Ovary (tissue), 9 donors: ENCODE results near the gene B3GNT5. TPM values are rescaled to one million over a fixed set of nuclear protein-coding genes. Genes with fewer than 3 reads are reported as not detected.

Experiments
- DNase-seq, 5 donors: peaks; one replicate each; pipeline ENCODE4 v3.0.0-alpha.2; 2019 to 2020
- H3K27ac ChIP-seq, 2 donors: fragments of 200-600 bp; one replicate each; pipeline versions ENCODE4 v1.5.1 to v1.8.0; 2019 to 2022
- H3K27me3 ChIP-seq: fragments of 200-600 bp; one replicate; pipeline ENCODE4 v1.8.0; 2022
- H3K36me3 ChIP-seq: fragments of 200-600 bp; sonication (generic); one replicate; pipeline ENCODE4 v1.5.1; 2019
- H3K4me1 ChIP-seq: one replicate; pipeline ENCODE4 v1.8.1; 2013; ENCODE audit warnings: mild to moderate bottlenecking, moderate library complexity; ENCODE audit not compliant: insufficient read depth
- H3K4me3 ChIP-seq: fragments of 200-600 bp; sonication (generic); one replicate; pipeline ENCODE4 v1.5.1; 2017
- H3K9me3 ChIP-seq, 2 donors: fragments of 200-600 bp in 1 of 2; sonication (generic) in 1 of 2; one replicate each; pipeline versions ENCODE4 v1.5.1 to v1.8.1; 2013 to 2019; ENCODE audit warnings: mild to moderate bottlenecking in 1 of 2, moderate library complexity in 1 of 2
- EP300 ChIP-seq: sonication (generic); formaldehyde crosslinking; IDR thresholded peaks from one replicate; pipeline ENCODE4 v1.6.1; 2017; ENCODE audit warnings: antibody characterized with exemption
- POLR2A ChIP-seq: fragments of 450-650 bp; IDR thresholded peaks from one replicate; pipeline ENCODE4 v1.6.1; 2017; ENCODE audit warnings: antibody characterized with exemption, mild to moderate bottlenecking, moderate library complexity
- WGBS, 3 donors: extraction: QIAGEN DNeasy Blood & Tissue Kit in 1 of 3; methylation state at CpG; one replicate each; pipeline versions ENCODE4 v1.1.5 to v1.1.7; 2013 to 2017; 5-methylcytosine and 5-hydroxymethylcytosine counted together
- intact Hi-C, 4 donors: fragments of 100-400 bp; cut with DNase I; formaldehyde crosslinking; loops; one replicate each; pipeline versions ENCODE4 v1.11.0 to v1.15.1; 2022 to 2023
- polyA plus RNA-seq, 2 donors: library from polyadenylated mRNA; stranded (reverse); fragments of 200-250 nt in 1 of 2; fragments of 350-450 nt in 1 of 2; fragmentation: Illumina TruSeq in 1 of 2; extraction: RNeasy Lipid Tissue Mini Kit (QIAGEN cat#74804) in 1 of 2; gene quantifications; one replicate each; pipeline ENCODE4 v1.2.3, GENCODE V29; 2013 to 2014
- total RNA-seq, 7 donors: library from RNA; depleted of rRNA in 2 of 7; stranded (reverse); fragments of >200 nt in 2 of 7; fragmentation: NEBNext Ultra II Directional in 3 of 7; extraction: Animal tissue kit (Norgen Biotek cat#: 25700) in 3 of 7; gene quantifications; one replicate each; pipeline versions ENCODE4 v1.1.0 to v1.2.4, GENCODE V29; 2016 to 2023
- TF ChIP-seq, protein P1 (sequence below), 3 donors: fragments of 450-650 bp in 2 of 3; fragments of 200-600 bp in 1 of 3; IDR thresholded peaks; one replicate each; pipeline versions ENCODE4 v1.5.1 to v1.8.0; 2016 to 2022; ENCODE audit warnings: antibody characterized with exemption in 3 of 3, mild to moderate bottlenecking in 1 of 3
- donor health status: DM: no; HTN: no; CAD: no; lungs with moderate emphysema.
- donor health status: DM: no; HTN: no; CAD: no.
- donor health status: Bipolar disorder and iron deficiency.
- donor health status: DM: yes; HTN: yes; CAD: no.
- donor health status: DM: no; HTN: no; CAD: no.
- donor health status: DM: yes; HTN: yes; CAD: no.

B3GNT5 gene
- total and polyA plus RNA-seq, 9 donors: 4.1 to 12.9 (median 6.8) TPM

DNA sequence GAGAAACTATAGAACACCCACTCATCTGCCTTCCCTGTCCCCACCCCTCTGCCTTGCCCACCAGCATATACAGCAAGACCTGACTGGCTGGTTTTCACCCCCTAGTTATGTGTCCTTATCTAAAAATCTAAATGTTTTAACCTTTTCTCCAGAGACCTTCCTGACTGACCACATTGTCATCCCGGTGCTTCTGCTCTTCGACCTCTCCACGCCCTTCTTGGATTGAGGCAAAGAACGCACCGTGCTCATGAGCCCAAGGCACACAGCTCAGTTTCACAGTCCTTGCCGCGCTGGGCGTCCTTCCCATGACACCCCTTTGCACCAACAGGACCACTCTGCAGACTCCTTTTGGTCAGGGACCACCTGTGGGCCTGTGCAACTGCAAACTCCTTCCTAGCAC lies 62.7 kb downstream of the B3GNT5 start:
- no peak for DNase-seq
- Histone ChIP-seq H3K36me3 (no peaks in the 10 kb centered on the region), H3K4me1 (no peaks in the 10 kb centered on the region), H3K27ac (no peak overlapping the region), H3K4me3 (no peak overlapping the region), H3K27me3 (no peaks in the 10 kb centered on the region), H3K9me3 (no peaks in the 10 kb centered on the region)
- TF ChIP-seq EP300 (no peak), POLR2A (no peak)
- TF ChIP-seq, protein P1, sequence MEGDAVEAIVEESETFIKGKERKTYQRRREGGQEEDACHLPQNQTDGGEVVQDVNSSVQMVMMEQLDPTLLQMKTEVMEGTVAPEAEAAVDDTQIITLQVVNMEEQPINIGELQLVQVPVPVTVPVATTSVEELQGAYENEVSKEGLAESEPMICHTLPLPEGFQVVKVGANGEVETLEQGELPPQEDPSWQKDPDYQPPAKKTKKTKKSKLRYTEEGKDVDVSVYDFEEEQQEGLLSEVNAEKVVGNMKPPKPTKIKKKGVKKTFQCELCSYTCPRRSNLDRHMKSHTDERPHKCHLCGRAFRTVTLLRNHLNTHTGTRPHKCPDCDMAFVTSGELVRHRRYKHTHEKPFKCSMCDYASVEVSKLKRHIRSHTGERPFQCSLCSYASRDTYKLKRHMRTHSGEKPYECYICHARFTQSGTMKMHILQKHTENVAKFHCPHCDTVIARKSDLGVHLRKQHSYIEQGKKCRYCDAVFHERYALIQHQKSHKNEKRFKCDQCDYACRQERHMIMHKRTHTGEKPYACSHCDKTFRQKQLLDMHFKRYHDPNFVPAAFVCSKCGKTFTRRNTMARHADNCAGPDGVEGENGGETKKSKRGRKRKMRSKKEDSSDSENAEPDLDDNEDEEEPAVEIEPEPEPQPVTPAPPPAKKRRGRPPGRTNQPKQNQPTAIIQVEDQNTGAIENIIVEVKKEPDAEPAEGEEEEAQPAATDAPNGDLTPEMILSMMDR (IDR thresholded peaks at IDR 0.05): no peak
- 94 to 97% (median 95%) methylated on average over 8 of the region's 8 CpGs for WGBS, 3 donors
- intact Hi-C loops: no loop called here

DNA sequence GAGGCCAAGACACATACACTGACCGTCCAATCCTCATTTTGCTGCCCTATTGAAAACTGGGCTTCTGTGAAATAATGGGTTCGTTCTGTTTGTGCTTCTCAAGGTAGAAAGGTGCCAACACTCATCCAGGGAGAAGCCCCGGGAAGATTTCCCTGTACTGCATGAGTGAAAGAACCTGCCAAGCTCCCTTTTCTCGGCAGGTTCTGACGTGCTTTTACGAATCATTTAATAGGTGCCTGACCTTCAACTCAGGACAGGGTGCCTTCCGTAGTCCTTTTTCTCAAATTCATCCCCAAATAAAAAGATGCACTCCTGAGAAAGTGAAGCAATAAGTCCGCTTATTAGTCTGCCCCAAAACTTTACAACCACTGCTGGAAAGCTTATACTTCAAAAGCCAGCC lies 64.2 kb downstream of the B3GNT5 start:
- no peak overlapping the region for H3K4me3 ChIP-seq
- 89 to 92% (median 91%) methylated on average over 8 of the region's 8 CpGs for WGBS, 3 donors
- H3K9me3 ChIP-seq: no peaks in the 10 kb centered on the region
- intact Hi-C loops: no loop called here
- no peak overlapping the region for H3K27ac ChIP-seq
- no peaks in the 10 kb centered on the region for H3K36me3 ChIP-seq
- no peaks in the 10 kb centered on the region for H3K27me3 ChIP-seq
- no peaks in the 10 kb centered on the region for H3K4me1 ChIP-seq
- DNase-seq: no peak
- TF ChIP-seq EP300 (no peak), POLR2A (no peak)
- TF ChIP-seq, protein P1 (IDR thresholded peaks at IDR 0.05): no peak

DNA sequence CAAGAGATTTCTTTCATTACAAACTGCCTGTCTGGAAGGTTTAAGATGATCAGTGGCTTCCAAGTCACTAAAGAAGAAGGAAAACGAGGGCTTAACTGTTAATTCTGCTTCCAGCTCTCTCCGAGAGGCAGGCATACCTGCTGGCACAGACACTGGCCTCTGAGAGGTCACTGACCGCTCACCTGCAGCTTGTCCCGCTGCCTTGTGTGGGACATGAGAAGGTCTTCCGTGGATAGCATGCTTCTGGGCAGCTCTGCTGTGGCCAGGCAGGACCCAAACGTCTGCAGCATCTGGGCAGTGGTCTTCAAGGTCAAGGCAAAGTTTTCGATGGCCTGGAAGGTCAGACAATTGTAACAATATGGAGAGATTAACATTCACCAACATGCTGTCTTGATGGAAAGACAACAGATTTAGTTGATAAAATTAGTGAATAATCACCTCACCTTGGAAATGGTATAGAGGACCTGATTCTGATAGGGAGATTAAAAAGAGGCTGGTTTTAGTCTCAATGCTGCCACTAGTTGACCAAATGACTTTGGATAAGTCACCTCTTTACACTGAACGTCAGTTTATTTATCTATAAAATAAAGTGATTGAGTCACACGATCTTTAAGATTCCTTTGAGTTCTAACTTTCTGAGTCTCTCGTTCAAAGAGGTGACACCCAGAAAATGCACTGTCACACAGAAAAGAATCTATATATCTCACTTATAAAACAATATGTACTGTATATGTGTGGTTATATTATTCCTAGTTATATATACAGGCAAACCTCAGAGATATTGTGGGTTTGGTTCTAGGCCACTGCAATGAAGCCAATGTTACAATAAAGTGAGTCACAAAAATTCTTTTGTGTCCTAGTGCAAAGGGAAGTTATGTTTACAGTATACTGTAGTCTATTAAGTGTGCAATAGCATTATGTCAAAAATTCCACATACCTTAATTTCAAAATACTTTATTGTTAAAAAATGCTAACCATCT lies 65.1 kb downstream of the B3GNT5 start:
- H3K27me3 ChIP-seq: no peaks in the 10 kb centered on the region
- no peaks in the 10 kb centered on the region for H3K4me1 ChIP-seq
- TF ChIP-seq EP300 (no peak), POLR2A (no peak)
- TF ChIP-seq, protein P1 (IDR thresholded peaks at IDR 0.05): no peak
- H3K4me3 ChIP-seq: no peak overlapping the region
- 81 to 88% (median 84%) methylated on average over 10 of the region's 10 CpGs for WGBS, 3 donors
- H3K27ac ChIP-seq: no peak overlapping the region
- no peak for DNase-seq
- no peaks in the 10 kb centered on the region for H3K9me3 ChIP-seq
- intact Hi-C loops: no loop called here
- no peaks in the 10 kb centered on the region for H3K36me3 ChIP-seq

DNA sequence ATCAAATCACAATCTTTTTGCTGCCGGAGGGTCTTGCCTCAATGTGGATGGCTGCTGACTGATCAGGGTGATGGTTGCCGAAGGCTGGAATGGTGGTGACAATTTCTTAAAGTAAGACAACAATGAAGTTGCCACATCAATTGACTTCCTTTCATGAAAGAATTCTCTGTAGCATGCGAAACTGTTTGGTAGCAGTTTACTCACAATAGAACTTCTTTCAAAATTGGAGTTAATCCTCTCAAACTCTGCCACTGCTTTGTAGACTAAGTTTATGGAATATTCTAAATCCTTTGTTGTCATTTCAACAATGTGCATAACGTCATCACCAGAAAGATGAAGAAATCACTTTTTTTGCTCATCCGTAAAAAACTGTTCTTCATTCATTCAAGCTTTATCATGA lies 65.8 kb downstream of the B3GNT5 start:
- intact Hi-C loops: no loop called here
- 87 to 90% (median 90%) methylated on average over 5 of the region's 5 CpGs for WGBS, 3 donors
- H3K27me3 ChIP-seq: no peaks in the 10 kb centered on the region
- no peak for DNase-seq
- H3K36me3 ChIP-seq: no peaks in the 10 kb centered on the region
- TF ChIP-seq EP300 (no peak), POLR2A (no peak)
- TF ChIP-seq, protein P1 (IDR thresholded peaks at IDR 0.05): no peak
- H3K4me1 ChIP-seq: no peaks in the 10 kb centered on the region
- no peaks in the 10 kb centered on the region for H3K9me3 ChIP-seq
- no peak overlapping the region for H3K27ac ChIP-seq
- H3K4me3 ChIP-seq: no peak overlapping the region
